IPS-18a (cell line): ENCODE results near the gene USH1C.

Source experiments
- H3K27ac ChIP-seq: one replicate; pipeline ENCODE4 v1.5.1; 2013; ENCODE audit warnings: low read length
- H3K27me3 ChIP-seq: one replicate; pipeline ENCODE4 v1.6.1; 2013; ENCODE audit warnings: mild to moderate bottlenecking, low read length; ENCODE audit not compliant: control insufficient read depth, insufficient read depth
- H3K36me3 ChIP-seq: one replicate; pipeline ENCODE4 v1.6.1; 2013; ENCODE audit warnings: low read depth, low read length; ENCODE audit not compliant: control insufficient read depth
- H3K4me1 ChIP-seq: one replicate; pipeline ENCODE4 v1.6.1; 2013; ENCODE audit warnings: low read depth, low read length; ENCODE audit not compliant: control insufficient read depth
- H3K4me3 ChIP-seq: one replicate; pipeline ENCODE4 v1.5.1; 2013; ENCODE audit warnings: low read length
- H3K9ac ChIP-seq: one replicate; pipeline ENCODE4 v1.6.1; 2013; ENCODE audit warnings: mild to moderate bottlenecking, low read length, moderate library complexity
- H3K9me3 ChIP-seq: one replicate; pipeline ENCODE4 v1.6.1; 2013; ENCODE audit warnings: low read depth, low read length; ENCODE audit not compliant: control insufficient read depth

The USH1C gene

DNA sequence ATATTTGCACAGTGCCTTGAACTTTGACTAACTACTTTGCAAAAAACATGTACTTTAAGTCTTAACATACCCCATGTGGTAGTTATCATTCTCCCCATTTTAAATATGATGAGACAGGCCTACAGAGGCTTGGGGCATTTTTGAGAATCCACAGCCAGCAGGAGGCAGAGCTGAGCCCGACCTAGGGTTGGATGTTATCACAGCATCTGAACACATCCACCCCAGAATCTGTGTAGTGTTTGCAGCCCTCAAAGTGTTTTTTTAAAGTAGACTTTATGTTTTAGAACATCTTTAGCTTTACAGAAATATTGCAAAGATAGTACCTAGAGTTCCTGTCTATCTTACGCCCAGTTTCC is 20.4 kb upstream of the USH1C start:
- Histone ChIP-seq H3K9ac (no peak overlapping the region), H3K4me1 (no peaks in the 10 kb centered on the region), H3K27ac (no peak overlapping the region), H3K4me3 (no peak overlapping the region), H3K9me3 (no peaks in the 10 kb centered on the region), H3K36me3 (no peaks in the 10 kb centered on the region), H3K27me3 (no peaks in the 10 kb centered on the region)

DNA sequence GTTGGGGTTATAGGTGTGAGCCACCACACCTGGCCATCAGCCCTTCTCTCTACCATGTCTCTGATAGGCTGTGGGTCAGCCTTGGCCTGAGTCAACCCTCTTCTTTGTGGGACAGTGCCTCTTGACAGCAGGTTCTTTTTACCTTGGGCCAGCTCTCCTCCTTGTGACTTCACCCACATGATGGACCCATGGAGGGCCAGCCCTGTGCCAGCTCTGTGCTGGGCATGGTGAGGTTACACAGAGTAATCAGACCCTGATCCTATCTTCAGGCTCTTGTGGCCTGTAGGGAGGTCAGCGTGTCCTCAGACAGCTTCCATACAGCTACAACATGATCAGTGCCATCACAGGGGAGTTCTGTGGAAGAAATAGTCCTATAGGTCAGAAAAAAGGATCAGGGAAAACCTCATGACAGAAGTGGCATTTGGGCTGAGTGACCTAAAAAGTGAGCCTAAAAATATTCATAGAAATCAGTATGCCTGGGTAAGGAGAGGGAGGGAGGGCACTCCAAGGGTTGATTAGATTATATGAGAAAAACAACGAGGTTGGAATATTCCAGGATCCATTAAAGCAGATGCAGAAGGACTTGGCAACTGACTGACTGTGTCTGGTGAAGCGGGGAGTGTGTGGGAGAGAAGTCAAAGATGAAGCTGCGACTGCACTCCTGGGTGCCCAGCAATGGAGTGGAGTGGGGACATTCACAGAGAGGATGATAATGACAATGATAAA is 19.9 kb upstream of the USH1C start:
- H3K4me1 ChIP-seq, result no peaks in the 10 kb centered on the region
- H3K9ac ChIP-seq, result no peak overlapping the region
- no peak overlapping the region for H3K4me3 ChIP-seq
- no peaks in the 10 kb centered on the region for H3K9me3 ChIP-seq
- no peak overlapping the region for H3K27ac ChIP-seq
- no peaks in the 10 kb centered on the region for H3K27me3 ChIP-seq
- no peaks in the 10 kb centered on the region for H3K36me3 ChIP-seq

DNA sequence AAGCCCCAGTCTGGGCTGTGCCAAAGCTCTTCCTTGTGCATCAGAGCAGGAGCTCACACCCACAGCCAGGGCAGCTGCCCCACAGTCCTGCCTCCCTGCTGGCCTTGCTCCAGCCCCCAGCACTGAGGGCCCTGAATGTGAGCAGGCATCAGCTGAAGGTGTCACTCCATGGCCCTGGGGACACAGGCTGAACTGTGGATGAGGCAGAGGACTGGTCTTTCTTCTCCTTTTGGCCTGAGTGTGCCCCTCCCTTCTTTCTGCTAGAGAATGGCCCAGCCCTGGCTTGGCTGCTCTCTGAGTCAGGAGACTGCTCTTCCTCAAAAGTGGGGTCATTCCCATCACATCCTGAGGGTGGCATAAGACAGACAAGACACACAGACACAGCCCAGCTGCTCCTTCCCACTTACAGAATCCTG is 19.0 kb upstream of the USH1C start:
- Histone ChIP-seq H3K36me3 (no peaks in the 10 kb centered on the region), H3K4me3 (no peak overlapping the region)

DNA sequence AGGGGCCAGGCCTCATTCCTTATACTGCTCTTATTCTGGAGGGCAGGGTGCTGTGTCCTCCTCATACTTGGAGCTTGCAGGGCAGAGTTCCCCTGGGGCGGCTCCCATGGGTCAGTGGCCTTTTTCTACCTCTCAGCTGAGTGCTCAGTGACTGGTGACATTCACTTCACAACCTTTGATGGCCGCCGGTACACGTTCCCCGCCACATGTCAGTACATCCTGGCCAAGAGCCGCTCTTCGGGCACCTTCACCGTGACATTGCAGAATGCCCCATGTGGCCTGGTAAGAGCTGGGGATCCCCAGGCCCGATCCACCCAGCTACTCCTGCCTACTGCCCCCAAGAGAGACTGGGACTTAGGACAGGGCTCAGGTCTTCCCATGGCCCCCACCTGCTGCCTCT is 17.3 kb upstream of the USH1C start:
- no peaks in the 10 kb centered on the region for H3K4me1 ChIP-seq
- H3K27ac ChIP-seq, result no peak overlapping the region
- H3K4me3 ChIP-seq, result no peak overlapping the region
- H3K27me3 ChIP-seq, result no peaks in the 10 kb centered on the region
- H3K9me3 ChIP-seq, result no peaks in the 10 kb centered on the region
- H3K36me3 ChIP-seq, result no peaks in the 10 kb centered on the region
- no peak overlapping the region for H3K9ac ChIP-seq

More for the DNA sequence above, 19.0 kb upstream of the USH1C start:
- no peak overlapping the region for H3K9ac ChIP-seq
- no peaks in the 10 kb centered on the region for H3K4me1 ChIP-seq
- no peaks in the 10 kb centered on the region for H3K9me3 ChIP-seq
- H3K27ac ChIP-seq, result no peak overlapping the region
- no peaks in the 10 kb centered on the region for H3K27me3 ChIP-seq

DNA sequence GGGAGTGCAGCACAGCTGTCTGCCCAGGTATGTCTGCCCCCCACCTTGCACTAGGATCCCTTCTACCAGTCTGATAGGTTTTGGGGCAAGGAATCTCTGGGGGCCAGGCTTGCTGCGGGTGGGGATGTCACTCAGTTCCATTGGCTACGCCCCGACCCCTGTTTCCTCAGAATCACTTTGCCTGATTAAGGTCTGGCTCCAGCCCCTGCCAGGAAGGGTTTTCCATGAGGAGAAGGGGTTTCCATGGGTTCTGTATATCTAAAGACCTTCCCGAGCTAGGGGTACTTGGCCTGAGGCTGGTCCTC is 16.8 kb upstream of the USH1C start:
- H3K27ac ChIP-seq, result no peak overlapping the region
- no peaks in the 10 kb centered on the region for H3K36me3 ChIP-seq
- no peaks in the 10 kb centered on the region for H3K4me1 ChIP-seq
- no peaks in the 10 kb centered on the region for H3K9me3 ChIP-seq
- no peaks in the 10 kb centered on the region for H3K27me3 ChIP-seq
- no peak overlapping the region for H3K4me3 ChIP-seq
- H3K9ac ChIP-seq, result no peak overlapping the region

DNA sequence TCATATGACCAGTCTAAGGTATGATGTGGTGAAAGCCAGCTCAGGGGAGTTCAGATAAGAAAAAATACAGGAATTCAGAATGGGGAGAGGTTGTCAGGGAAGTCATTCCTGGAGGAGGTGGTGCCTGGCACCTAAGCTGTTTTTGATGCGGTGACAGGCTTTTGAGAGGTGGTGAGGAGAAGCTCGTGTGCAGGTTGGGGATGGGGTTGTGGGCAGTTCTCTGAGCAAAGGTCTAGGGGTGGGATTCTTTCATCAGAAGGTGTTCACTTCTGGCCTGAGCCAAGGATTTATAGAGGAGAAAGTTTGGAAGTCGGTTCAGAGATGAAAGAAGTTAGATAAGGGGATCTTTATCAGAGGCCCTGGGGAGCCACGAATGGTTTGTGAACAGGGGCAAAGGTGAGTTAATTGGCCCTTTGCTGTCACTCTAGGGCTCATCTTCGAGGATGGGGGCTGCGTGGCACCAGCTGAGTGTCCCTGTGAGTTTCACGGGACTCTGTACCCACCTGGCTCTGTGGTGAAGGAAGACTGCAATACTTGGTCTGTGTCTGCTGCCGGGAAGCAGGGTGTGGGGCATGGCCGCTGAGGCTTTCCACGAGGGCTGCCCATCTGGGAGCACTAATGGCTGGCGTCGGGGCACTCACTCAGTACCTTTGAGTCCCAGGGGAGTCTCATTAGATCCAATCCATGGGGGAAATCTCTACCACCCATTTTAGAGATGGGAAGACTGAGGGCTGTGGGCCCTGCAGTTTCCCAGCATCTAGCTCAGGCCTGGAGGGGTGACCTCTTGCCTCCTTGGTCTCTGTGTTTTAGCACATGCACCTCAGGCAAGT is 16.3 kb upstream of the USH1C start:
- no peaks in the 10 kb centered on the region for H3K4me1 ChIP-seq
- no peak overlapping the region for H3K27ac ChIP-seq
- no peak overlapping the region for H3K4me3 ChIP-seq
- no peaks in the 10 kb centered on the region for H3K9me3 ChIP-seq
- H3K9ac ChIP-seq, result no peak overlapping the region
- no peaks in the 10 kb centered on the region for H3K36me3 ChIP-seq
- H3K27me3 ChIP-seq, result no peaks in the 10 kb centered on the region

DNA sequence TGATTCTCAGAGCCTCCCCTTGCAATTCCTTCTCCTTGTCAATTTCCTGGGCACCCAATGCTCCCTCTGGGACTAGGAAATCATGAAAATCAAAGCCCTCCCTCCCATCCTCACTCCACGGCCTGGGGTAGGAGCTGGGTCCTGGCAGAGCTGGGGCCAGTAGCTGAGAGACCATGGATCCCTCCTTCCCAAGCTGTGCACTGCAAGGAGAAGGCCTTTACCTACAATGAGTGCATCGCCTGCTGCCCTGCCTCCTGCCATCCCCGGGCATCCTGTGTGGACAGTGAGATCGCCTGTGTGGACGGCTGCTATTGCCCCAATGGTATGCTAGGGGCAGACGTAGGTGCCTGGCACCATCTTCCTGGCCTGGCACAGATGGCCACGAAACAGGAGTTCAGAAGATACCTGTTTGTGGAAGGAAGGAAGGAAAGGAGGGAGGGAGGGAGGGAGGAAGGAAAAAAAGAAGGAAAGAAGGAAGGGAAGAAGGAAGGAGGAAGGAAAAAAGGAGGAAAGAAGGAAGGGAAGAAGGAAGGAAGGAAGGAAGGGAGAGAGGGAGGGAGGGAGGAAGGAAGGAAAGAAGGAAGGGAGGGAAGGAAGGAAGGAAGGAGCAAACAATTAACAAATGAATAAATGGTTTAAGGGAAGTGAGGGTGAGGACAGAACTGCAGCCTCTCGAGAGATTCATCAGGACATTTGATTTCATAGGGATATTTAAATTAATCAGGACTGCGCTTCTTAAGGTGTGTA is 15.3 kb upstream of the USH1C start:
- Histone ChIP-seq H3K27ac (no peak overlapping the region), H3K9ac (no peak overlapping the region), H3K9me3 (no peaks in the 10 kb centered on the region), H3K4me3 (no peak overlapping the region), H3K4me1 (no peaks in the 10 kb centered on the region), H3K27me3 (no peaks in the 10 kb centered on the region), H3K36me3 (no peaks in the 10 kb centered on the region)

DNA sequence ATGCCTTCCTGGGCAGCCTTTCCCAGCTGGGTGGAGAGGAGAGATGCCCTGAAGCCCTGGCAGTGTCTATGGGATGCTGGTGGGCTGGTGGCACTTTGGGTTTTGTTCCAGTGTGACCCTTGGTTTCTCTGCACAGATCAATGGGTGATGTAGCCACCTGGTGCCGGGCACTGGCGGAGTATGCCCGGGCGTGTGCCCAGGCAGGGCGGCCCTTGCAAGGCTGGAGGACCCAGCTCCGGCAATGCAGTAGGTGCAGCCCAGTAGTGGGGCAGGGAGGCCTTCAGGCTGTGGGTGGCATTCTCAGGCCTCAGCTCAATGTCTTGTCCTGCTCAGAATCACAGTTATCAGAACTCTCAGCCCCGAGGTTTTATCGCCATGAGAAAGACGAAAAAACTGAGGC is 14.7 kb upstream of the USH1C start:
- Histone ChIP-seq H3K27me3 (no peaks in the 10 kb centered on the region), H3K4me3 (no peak overlapping the region), H3K9me3 (no peaks in the 10 kb centered on the region), H3K4me1 (no peaks in the 10 kb centered on the region), H3K27ac (no peak overlapping the region), H3K36me3 (no peaks in the 10 kb centered on the region), H3K9ac (no peak overlapping the region)

DNA sequence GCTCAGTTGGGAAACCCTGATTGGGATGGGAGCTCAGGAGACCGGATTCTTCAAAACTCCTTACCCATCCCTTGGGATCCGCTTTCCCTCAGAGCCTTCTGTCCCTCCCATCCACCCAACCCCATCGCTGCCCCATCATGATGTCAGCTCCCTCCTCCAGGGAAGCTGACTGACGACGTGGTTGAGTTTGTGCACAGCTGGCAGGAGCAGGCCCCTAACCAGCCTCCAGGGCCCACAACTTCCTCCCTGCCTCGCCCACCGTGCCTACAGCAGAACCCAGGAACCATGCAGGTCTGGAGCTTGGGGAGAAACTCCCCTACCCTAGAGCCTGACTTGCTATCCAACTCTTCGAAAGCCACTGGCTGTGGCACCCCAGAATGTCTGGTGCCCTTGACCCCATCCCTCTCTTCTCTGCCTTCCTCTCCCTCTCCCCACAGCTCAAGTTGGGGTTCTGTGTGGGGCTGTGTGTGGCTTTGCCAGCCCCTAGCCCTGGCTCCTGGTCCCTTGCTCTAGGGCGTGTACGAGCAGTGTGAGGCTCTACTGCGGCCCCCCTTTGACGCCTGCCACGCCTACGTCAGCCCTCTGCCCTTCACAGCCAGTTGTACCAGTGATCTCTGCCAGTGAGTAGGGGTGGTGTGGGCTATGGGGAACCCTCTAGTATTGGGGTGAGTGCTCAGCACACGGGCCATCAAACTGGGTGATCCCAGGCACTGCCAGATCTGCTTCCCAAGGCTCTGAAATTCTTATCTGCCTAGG is 14.0 kb upstream of the USH1C start:
- no peaks in the 10 kb centered on the region for H3K36me3 ChIP-seq
- H3K9me3 ChIP-seq, result no peaks in the 10 kb centered on the region
- no peaks in the 10 kb centered on the region for H3K4me1 ChIP-seq
- no peak overlapping the region for H3K27ac ChIP-seq
- no peak overlapping the region for H3K4me3 ChIP-seq
- no peaks in the 10 kb centered on the region for H3K27me3 ChIP-seq
- no peak overlapping the region for H3K9ac ChIP-seq

DNA sequence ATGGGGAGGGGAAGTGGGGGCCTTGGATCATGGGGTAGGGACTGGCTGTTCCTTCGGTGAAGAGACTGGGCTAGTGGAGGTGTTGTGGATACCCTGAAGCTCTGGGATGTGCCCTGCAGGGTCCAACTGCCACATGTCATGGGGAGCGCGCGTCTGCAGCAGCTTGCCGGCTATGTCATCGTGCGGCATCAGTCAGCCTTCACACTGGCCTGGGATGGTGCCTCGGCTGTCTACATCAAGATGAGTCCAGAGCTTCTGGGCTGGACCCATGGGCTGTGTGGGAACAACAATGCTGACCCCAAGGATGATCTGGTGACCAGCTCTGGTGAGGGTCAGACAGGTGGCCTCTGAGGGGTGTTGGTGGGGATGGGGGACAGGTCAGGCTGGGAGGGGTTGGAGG is 12.8 kb upstream of the USH1C start:
- no peak overlapping the region for H3K4me3 ChIP-seq
- H3K9me3 ChIP-seq, result no peaks in the 10 kb centered on the region
- H3K9ac ChIP-seq, result no peak overlapping the region
- H3K4me1 ChIP-seq, result no peaks in the 10 kb centered on the region
- no peaks in the 10 kb centered on the region for H3K36me3 ChIP-seq
- H3K27ac ChIP-seq, result no peak overlapping the region
- no peaks in the 10 kb centered on the region for H3K27me3 ChIP-seq

DNA sequence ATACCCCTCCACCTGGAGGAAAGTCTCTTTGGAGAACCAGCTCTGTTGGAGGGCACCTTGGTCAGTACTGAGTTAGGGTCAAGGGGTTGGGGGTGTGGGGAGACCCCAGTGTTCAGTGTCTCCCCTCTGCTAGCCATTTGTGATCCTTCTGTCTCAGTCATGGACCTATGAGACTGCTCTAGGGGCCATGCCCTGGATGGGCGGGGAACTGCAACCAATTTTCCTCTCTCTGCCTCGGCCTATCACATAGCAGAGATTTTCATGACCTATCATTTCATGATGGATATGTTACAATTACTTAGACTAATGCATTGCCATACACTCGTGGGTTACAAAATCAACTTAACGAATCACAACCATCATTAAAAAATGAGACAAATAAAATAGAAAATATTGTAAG is 10.3 kb upstream of the USH1C start:
- Histone ChIP-seq H3K4me1 (no peaks in the 10 kb centered on the region), H3K9ac (no peak overlapping the region), H3K27me3 (no peaks in the 10 kb centered on the region), H3K9me3 (no peaks in the 10 kb centered on the region), H3K27ac (no peak overlapping the region), H3K36me3 (no peaks in the 10 kb centered on the region), H3K4me3 (no peak overlapping the region)
